IPS-18a (cell line): ENCODE data around the gene NRXN2.

Experiments
- H3K27ac ChIP-seq: one replicate; pipeline ENCODE4 v1.5.1; 2013; ENCODE audit warnings: low read length
- H3K27me3 ChIP-seq: one replicate; pipeline ENCODE4 v1.6.1; 2013; ENCODE audit warnings: mild to moderate bottlenecking, low read length; ENCODE audit not compliant: control insufficient read depth, insufficient read depth
- H3K36me3 ChIP-seq: one replicate; pipeline ENCODE4 v1.6.1; 2013; ENCODE audit warnings: low read depth, low read length; ENCODE audit not compliant: control insufficient read depth
- H3K4me1 ChIP-seq: one replicate; pipeline ENCODE4 v1.6.1; 2013; ENCODE audit warnings: low read depth, low read length; ENCODE audit not compliant: control insufficient read depth
- H3K4me3 ChIP-seq: one replicate; pipeline ENCODE4 v1.5.1; 2013; ENCODE audit warnings: low read length
- H3K9ac ChIP-seq: one replicate; pipeline ENCODE4 v1.6.1; 2013; ENCODE audit warnings: mild to moderate bottlenecking, low read length, moderate library complexity
- H3K9me3 ChIP-seq: one replicate; pipeline ENCODE4 v1.6.1; 2013; ENCODE audit warnings: low read depth, low read length; ENCODE audit not compliant: control insufficient read depth

The NRXN2 gene

DNA sequence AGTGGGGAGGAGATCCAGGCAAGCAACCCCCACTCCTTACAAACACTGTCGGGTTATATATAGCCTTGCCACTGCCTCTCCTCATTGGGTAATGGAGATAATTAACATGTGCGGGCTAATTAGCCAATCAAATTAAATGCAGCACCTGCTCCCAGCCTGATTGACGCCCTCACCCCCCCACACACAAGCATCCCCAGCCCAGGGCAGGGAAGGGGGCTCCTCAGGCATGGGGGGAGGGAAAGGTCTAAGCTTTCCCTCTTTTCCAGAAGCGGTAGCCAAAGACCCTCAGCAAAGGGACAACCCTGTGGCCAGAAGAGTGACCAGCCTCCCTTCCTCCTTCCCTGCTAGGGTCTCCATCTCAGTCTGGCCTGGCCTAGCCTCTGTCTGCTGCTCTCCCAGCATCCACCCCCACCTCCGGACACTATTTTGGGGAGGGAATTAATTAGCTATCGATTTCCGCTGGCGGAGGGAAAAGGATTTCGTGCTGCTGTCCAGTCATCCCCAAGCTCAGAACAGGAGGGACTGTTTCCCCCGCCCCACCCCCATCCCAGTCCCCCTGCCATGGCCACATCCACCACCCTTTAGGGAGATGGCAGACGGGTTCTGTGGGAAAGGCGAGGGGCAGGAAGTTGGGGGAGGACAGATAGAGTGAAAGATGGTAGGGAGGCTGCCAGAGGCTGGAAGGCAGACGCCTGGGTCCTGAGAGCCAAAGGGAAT, 7.1 kb downstream of the NRXN2 start:
- H3K27ac ChIP-seq, result no peak overlapping the region
- H3K36me3 ChIP-seq, result no peaks in the 10 kb centered on the region
- H3K4me3 ChIP-seq, result no peak overlapping the region
- peaks cover 56% of the 10 kb centered on the region for H3K27me3 ChIP-seq
- H3K9me3 ChIP-seq, result no peaks in the 10 kb centered on the region
- H3K4me1 ChIP-seq, result peaks cover 2% of the 10 kb centered on the region
- H3K9ac ChIP-seq, result no peak overlapping the region

DNA sequence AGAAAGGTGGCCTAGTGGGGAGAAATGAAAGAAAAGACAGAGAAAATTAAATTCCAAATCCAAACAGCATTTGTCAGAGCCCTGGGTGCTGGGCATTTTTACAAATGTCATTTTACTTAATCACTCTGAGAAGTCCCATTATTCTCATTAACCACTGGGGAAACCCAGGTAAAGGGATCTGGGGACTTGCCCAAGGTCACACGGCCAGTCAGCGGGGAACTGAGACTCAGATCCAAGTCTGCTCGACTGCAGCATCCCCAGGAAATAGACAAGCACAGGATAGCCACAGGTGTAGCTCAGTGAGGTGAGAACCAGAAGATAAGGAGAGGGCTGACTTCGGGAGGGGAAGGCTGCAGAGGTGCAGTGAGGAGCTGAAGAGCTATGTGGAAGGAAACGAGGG, 7.9 kb downstream of the NRXN2 start:
- H3K9ac ChIP-seq, result no peak overlapping the region

DNA sequence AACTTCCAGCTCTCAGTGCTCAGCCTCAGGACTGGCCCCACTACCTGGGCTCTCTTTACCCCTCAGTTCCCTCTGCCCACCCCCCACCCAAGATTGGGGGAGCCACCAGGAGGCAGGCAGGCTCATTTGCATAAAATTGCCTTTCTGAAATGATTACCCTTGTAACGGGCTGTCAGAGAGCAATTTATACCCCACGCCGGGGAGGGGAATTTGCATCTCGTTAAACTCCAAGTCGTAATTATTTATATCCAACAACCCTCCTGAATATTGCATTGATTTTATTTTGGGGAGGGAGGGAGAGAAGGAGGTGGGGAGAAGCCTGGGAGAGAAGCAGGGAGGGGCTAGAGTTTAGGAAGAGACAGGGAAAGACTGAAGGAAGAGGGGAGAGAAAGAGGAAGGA, 8.3 kb downstream of the NRXN2 start:
- H3K4me1 ChIP-seq, result peaks cover 6% of the 10 kb centered on the region
- no peak overlapping the region for H3K4me3 ChIP-seq
- H3K36me3 ChIP-seq, result no peaks in the 10 kb centered on the region
- no peak overlapping the region for H3K27ac ChIP-seq
- no peaks in the 10 kb centered on the region for H3K9me3 ChIP-seq
- H3K9ac ChIP-seq, result no peak overlapping the region
- peaks cover 56% of the 10 kb centered on the region for H3K27me3 ChIP-seq

More for the DNA sequence above, 7.9 kb downstream of the NRXN2 start:
- Histone ChIP-seq H3K27me3 (peaks cover 56% of the 10 kb centered on the region), H3K9me3 (no peaks in the 10 kb centered on the region), H3K4me1 (peaks cover 6% of the 10 kb centered on the region), H3K4me3 (no peak overlapping the region), H3K27ac (no peak overlapping the region), H3K36me3 (no peaks in the 10 kb centered on the region)

DNA sequence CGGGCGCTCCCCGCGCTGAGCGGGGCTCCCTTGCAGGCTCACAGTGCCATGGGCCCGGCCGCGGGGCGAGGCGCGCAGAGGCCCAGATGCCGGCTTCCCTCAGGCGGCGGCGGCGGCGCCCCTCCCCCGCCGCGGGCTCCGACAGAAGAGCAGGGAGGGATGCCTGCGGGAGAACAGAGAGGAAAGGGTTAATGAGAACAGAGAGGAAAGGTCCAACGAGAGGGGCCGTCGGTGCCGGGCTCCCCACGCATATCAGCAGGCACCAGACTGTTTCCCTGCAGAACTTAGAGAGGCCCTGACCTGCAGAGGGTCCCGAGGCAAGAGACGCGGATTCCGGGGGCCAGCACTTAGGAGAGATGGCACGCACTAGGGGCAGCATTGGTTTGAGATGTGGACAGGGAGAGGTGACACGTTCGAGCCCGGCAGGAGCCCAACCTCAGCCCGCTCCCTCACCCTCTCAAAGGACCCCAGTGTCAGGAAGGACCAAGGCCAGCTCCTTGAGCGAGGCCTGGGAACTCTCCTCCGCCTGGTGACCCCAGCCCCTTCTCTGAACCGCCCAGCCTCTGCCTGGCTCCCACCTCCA, 9.1 kb downstream of the NRXN2 start:
- Histone ChIP-seq H3K9ac (no peak overlapping the region), H3K4me3 (no peak overlapping the region), H3K9me3 (no peaks in the 10 kb centered on the region), H3K27me3 (peaks cover 61% of the 10 kb centered on the region), H3K27ac (no peak overlapping the region), H3K4me1 (peaks cover 6% of the 10 kb centered on the region), H3K36me3 (no peaks in the 10 kb centered on the region)

DNA sequence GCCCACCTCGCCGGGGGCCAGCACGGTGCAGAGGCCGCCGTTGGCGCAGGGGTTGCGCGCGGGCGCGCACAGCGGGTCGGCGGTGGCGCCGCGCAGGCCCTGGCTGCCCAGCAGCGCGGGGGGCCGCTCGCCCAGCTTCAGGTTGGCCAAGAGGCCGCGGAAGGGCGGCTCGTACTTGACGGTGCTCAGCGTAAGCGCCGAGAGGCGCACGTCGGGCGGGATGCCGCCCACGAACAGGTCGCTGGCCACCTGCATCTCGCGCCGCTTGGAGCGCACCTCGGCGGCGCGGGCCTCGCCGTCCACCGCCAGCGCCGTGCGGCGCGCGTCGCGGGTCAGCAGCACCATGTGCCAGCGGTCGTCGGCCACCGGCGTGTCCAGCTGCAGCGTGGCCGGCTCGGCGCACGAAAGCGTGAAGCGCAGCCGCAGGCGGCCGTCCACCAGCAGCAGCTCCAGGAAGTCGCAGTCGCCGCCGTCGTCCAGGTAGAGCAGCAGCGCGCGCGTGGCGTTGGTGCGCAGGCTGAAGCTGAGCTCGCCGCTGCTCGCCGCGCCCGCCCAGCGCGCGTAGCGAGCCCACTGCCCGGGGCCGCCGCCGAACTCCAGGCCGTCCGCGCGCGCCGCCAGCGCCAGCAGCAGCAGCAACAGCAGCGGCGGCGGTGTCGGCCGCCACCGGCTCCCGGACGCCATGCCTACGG, 9.8 kb downstream of the NRXN2 start:
- Histone ChIP-seq H3K4me3 (peak overlapping the region; percentile 20), H3K27me3 (peaks cover 61% of the 10 kb centered on the region), H3K9me3 (no peaks in the 10 kb centered on the region), H3K27ac (no peak overlapping the region), H3K36me3 (no peaks in the 10 kb centered on the region), H3K9ac (no peak overlapping the region), H3K4me1 (peaks cover 7% of the 10 kb centered on the region)

DNA sequence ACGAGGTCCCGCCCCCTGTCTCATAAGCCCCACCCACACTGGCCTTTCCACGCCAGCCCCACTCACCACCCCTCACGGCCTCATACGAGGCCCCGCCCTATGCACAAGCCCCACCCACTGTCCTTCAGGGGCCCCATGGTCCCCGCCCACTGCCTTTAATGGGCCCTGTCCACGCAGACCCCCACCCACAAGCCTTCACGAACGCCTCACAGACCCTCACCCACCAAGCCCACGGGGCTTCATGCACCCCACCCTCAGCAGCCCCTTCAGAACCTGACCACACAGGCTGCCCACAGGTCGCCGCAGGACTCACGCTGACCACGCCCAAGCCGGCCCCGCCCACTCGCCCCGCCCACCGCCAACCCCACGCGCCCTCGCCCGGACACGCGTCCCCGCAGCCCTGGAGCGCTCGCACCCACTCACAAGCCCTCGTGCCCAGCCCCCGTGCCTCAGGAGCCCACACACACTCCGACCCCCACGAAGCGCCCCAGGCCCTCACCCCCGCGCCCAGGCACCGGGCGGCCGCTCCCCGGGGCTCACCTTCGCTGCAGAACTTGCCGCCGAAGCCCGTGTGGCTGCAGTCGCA, 10.5 kb downstream of the NRXN2 start:
- no peak overlapping the region for H3K9ac ChIP-seq
- no peaks in the 10 kb centered on the region for H3K9me3 ChIP-seq
- H3K4me1 ChIP-seq, result peaks cover 9% of the 10 kb centered on the region
- H3K36me3 ChIP-seq, result no peaks in the 10 kb centered on the region
- peaks cover 61% of the 10 kb centered on the region for H3K27me3 ChIP-seq
- no peak overlapping the region for H3K4me3 ChIP-seq
- no peak overlapping the region for H3K27ac ChIP-seq

DNA sequence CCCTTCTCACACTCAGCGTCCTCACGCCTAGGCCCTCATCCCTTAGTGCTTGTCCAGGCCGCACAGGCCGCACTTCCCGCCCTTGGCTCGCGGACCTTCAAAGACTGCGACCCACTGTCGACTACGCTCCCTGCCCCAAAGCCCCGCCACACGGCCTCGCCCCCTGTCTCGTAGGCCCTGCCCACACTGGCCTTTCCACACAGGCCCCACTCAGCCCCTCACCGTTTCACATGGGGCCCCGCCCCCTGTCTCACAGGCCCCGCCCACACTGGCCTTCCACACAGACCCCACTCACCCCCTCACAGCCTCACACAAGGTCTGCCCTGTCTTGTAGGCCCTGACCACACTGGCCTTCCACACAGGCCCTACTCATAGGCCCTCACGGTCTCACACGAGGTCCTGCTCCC, 11.0 kb downstream of the NRXN2 start:
- peaks cover 61% of the 10 kb centered on the region for H3K27me3 ChIP-seq
- H3K4me1 ChIP-seq, result peaks cover 9% of the 10 kb centered on the region
- no peaks in the 10 kb centered on the region for H3K36me3 ChIP-seq
- H3K27ac ChIP-seq, result no peak overlapping the region
- peak overlapping the region; percentile 41 for H3K4me3 ChIP-seq
- H3K9ac ChIP-seq, result no peak overlapping the region
- H3K9me3 ChIP-seq, result no peaks in the 10 kb centered on the region

DNA sequence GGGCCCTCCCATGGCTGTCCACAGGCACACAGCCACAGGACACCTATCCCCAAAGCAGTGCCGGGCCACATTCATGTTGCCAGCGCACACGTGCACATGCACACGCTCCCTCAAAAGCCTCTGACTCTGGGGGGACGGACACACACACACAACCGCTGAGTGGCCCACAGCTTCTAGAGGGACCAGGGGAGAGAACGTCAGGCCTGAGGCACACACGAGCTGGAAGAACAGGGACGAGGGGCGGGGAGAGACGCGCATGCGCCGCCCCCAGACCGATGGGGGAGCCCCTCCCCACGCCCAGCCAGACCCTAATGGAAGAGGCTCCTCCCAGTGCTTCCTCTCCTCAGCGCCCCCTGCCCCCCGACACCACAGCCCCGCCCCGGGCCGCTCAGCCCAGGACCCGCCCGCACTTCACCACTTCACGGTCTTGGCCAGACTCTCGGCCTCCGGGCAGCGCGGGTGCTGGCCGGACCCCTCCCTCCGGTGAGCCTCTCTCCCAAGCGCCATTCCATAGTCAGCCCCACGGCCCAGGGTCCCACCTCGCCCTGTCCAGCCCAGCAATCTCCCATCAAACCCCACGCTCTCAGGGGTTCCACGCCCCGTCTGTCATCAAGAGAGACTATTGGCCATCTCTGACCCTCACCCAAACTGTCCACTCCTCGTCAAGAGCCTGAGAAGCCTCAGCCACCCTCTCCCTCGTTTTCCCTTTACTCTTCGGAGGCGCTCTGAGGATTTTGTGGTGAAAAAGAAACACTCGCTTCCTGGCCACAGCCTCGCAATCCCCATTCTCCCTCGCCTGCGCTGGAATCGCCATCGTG, 11.7 kb downstream of the NRXN2 start:
- H3K27me3 ChIP-seq, result peaks cover 61% of the 10 kb centered on the region

DNA sequence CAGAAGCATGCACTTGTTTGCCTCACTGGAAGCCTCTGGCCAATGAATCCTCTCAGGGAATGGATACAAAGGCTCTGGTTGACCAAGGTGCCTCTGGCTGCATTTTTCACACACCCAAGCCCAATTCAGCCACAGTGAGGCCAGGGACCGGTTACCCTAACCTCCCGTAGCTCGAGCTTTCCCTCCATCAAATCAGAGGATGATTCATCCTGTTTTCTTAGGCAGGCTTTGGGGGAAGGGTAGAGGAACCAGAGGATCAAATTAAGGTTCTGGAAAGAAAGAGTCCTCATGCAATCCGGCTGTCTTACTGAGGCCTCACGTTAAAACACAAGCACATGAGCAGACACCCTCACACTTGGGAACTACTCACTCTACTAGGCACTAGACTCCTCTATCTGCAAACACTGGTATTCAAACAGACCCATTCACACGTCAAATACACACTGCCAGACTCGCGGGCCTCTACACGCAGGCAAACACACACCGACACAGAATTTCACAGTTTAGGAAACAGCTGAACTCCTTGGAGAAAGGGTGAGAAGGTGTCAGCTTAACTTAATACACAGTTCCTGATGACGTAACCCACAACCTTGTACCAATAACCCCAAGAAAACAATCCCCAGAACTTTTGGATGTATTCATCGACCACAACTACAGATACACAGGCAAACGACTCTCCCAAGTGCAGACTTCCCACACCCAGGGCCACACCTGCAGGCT, 12.4 kb downstream of the NRXN2 start:
- Histone ChIP-seq H3K36me3 (no peaks in the 10 kb centered on the region), H3K27me3 (peaks cover 56% of the 10 kb centered on the region), H3K27ac (no peak overlapping the region), H3K4me1 (peaks cover 10% of the 10 kb centered on the region), H3K9me3 (no peaks in the 10 kb centered on the region), H3K4me3 (peak overlapping the region; percentile 41), H3K9ac (no peak overlapping the region)

More for the DNA sequence above, 11.7 kb downstream of the NRXN2 start:
- Histone ChIP-seq H3K4me3 (peak overlapping the region; percentile 41), H3K4me1 (peaks cover 9% of the 10 kb centered on the region), H3K9me3 (no peaks in the 10 kb centered on the region), H3K36me3 (no peaks in the 10 kb centered on the region), H3K9ac (no peak overlapping the region), H3K27ac (no peak overlapping the region)

DNA sequence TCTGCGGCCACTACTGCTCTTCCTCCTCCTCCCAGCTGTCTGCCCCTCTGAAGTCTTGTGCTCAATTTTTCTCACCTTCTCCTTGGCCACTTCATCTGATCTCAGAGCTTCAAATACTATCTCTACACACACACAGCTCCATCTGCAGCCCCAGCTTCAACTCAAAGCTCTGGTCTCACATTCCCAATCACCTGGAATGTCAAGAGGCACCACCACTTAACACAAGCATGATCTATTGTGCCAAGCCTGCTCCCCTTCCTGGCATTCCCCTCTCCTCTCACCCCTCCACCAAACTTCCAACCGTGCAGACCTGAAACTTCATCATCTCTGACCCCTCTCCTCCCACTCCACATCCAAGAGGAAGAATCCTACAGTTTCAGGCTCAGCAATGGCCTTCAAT, 17.5 kb downstream of the NRXN2 start:
- no peaks in the 10 kb centered on the region for H3K9me3 ChIP-seq
- peaks cover 6% of the 10 kb centered on the region for H3K4me1 ChIP-seq
- no peak overlapping the region for H3K9ac ChIP-seq
- no peak overlapping the region for H3K4me3 ChIP-seq
- H3K36me3 ChIP-seq, result no peaks in the 10 kb centered on the region
- H3K27me3 ChIP-seq, result peaks cover 6% of the 10 kb centered on the region
- H3K27ac ChIP-seq, result no peak overlapping the region
